ENCODE data around the gene KLF9. TPM values are rescaled to one million over a fixed set of nuclear protein-coding genes. Genes with fewer than 3 reads are reported as not detected.

The KLF9 gene
- total RNA-seq, 2 experiments from 2014 or later, result 23.7 to 24.5 TPM

GRCh38 chr9:70389188-70389587 is 25.3 kb downstream of the KLF9 start:
- intact Hi-C loops (cut with micrococcal nuclease), result no loop called here
- Mint-ChIP-seq H3K36me3 (peaks cover 30% of the 10 kb centered on the region), H3K4me3 (no peak overlapping the region), H3K27me3 (no peaks in the 10 kb centered on the region), H3K9me3 (no peaks in the 10 kb centered on the region), H3K4me1 (ENCODE audit: low read depth) (peaks cover 61% of the 10 kb centered on the region), H3K27ac (no peak overlapping the region)
- no peak for DNase-seq
- POLR2A ChIA-PET, result interaction anchor here (2.5 kb wide), 1 partner anchor 21 kb away, joined by 7 read pairs; no protein-coding TSS in a partner anchor
- CTCF ChIA-PET, result interaction anchor here (0.6 to 2.6 kb wide), 3 partner anchors 49 to 213 kb away, joined by 3 to 12 read pairs (median 5); no protein-coding TSS in a partner anchor

- intact Hi-C loops (cut with micrococcal nuclease), result no loop called here
- CTCF ChIA-PET, result interaction anchor here (2.1 kb wide), 1 partner anchor 215 kb away, joined by 5 read pairs; no protein-coding TSS in a partner anchor
- peaks cover 48% of the 10 kb centered on the region for H3K4me1 Mint-ChIP-seq (ENCODE audit: low read depth)
- H3K9me3 Mint-ChIP-seq, result no peaks in the 10 kb centered on the region
- no peak overlapping the region for H3K4me3 Mint-ChIP-seq
- POLR2A ChIA-PET, result no interaction called here
- H3K27me3 Mint-ChIP-seq, result no peaks in the 10 kb centered on the region
- no peak for DNase-seq
- no peak overlapping the region for H3K27ac Mint-ChIP-seq
- peaks cover 33% of the 10 kb centered on the region for H3K36me3 Mint-ChIP-seq
Measured at GRCh38 chr9:70387663-70388062, 26.8 kb downstream of the KLF9 start.

GRCh38 chr9:70385426-70385825 is 29.0 kb downstream of the KLF9 start:
- peaks cover 32% of the 10 kb centered on the region for H3K36me3 Mint-ChIP-seq
- ChIA-PET POLR2A (no interaction called here), CTCF (interaction anchor here (0.5 kb wide), 1 partner anchor 603 kb away, joined by 3 read pairs; no protein-coding TSS in a partner anchor)
- intact Hi-C loops (cut with micrococcal nuclease), result no loop called here
- no peak overlapping the region for H3K4me3 Mint-ChIP-seq
- no peak for DNase-seq
- H3K27ac Mint-ChIP-seq, result no peak overlapping the region
- no peaks in the 10 kb centered on the region for H3K27me3 Mint-ChIP-seq
- H3K4me1 Mint-ChIP-seq (ENCODE audit: low read depth), result peaks cover 25% of the 10 kb centered on the region
- no peaks in the 10 kb centered on the region for H3K9me3 Mint-ChIP-seq

GRCh38 chr9:70382709-70383605 is 31.5 kb downstream of the KLF9 start:
- no peaks in the 10 kb centered on the region for H3K9me3 Mint-ChIP-seq
- no peak overlapping the region for H3K27ac Mint-ChIP-seq
- H3K27me3 Mint-ChIP-seq, result no peaks in the 10 kb centered on the region
- intact Hi-C loops (cut with micrococcal nuclease), result no loop called here
- ChIA-PET CTCF (no interaction called here), POLR2A (no interaction called here)
- H3K36me3 Mint-ChIP-seq, result peaks cover 28% of the 10 kb centered on the region
- DNase-seq, result no peak
- no peak overlapping the region for H3K4me3 Mint-ChIP-seq
- peaks cover 9% of the 10 kb centered on the region for H3K4me1 Mint-ChIP-seq (ENCODE audit: low read depth)

GRCh38 chr9:70382046-70382708 is 32.3 kb downstream of the KLF9 start:
- intact Hi-C loops (cut with micrococcal nuclease), result no loop called here
- ChIA-PET POLR2A (no interaction called here), CTCF (no interaction called here)
- Mint-ChIP-seq H3K9me3 (no peaks in the 10 kb centered on the region), H3K27me3 (no peaks in the 10 kb centered on the region), H3K27ac (no peak overlapping the region), H3K4me3 (no peak overlapping the region), H3K4me1 (ENCODE audit: low read depth) (peaks cover 2% of the 10 kb centered on the region), H3K36me3 (peaks cover 21% of the 10 kb centered on the region)
- no peak for DNase-seq

- H3K36me3 Mint-ChIP-seq, result no peaks in the 10 kb centered on the region
- no peak for DNase-seq
- no peaks in the 10 kb centered on the region for H3K4me1 Mint-ChIP-seq (ENCODE audit: low read depth)
- ChIA-PET CTCF (no interaction called here), POLR2A (no interaction called here)
- H3K9me3 Mint-ChIP-seq, result no peaks in the 10 kb centered on the region
- H3K4me3 Mint-ChIP-seq, result no peak overlapping the region
- H3K27me3 Mint-ChIP-seq, result no peaks in the 10 kb centered on the region
- intact Hi-C loops (cut with micrococcal nuclease), result no loop called here
- no peak overlapping the region for H3K27ac Mint-ChIP-seq
Measured at GRCh38 chr9:70374962-70375618, 39.4 kb downstream of the KLF9 start.

GRCh38 chr9:70367305-70367930 is 47.0 kb downstream of the KLF9 start:
- Mint-ChIP-seq H3K27ac (no peak overlapping the region), H3K9me3 (no peaks in the 10 kb centered on the region), H3K36me3 (peaks cover 11% of the 10 kb centered on the region), H3K27me3 (no peaks in the 10 kb centered on the region), H3K4me3 (no peak overlapping the region), H3K4me1 (ENCODE audit: low read depth) (no peaks in the 10 kb centered on the region)
- POLR2A ChIA-PET, result no interaction called here
- intact Hi-C loops (cut with micrococcal nuclease), result no loop called here
- CTCF ChIA-PET, result interaction anchor here (2.5 kb wide), 1 partner anchor 15 kb away, joined by 5 read pairs; no protein-coding TSS in a partner anchor
- no peak for DNase-seq

- Mint-ChIP-seq H3K27me3 (no peaks in the 10 kb centered on the region), H3K4me1 (ENCODE audit: low read depth) (no peaks in the 10 kb centered on the region), H3K27ac (no peak overlapping the region), H3K4me3 (no peak overlapping the region), H3K9me3 (no peaks in the 10 kb centered on the region), H3K36me3 (peaks cover 11% of the 10 kb centered on the region)
- ChIA-PET CTCF (interaction anchor here (0.6 to 1.3 kb wide), 2 partner anchors 106 to 239 kb away, joined by 3 read pairs; no protein-coding TSS in a partner anchor), POLR2A (no interaction called here)
- DNase-seq, result no peak
- intact Hi-C loops (cut with micrococcal nuclease), result no loop called here
Measured at GRCh38 chr9:70363760-70364159, 50.7 kb downstream of the KLF9 start.

GRCh38 chr9:70362952-70363351 is 51.5 kb downstream of the KLF9 start:
- CTCF ChIA-PET, result interaction anchor here (0.7 kb wide), 1 partner anchor 239 kb away, joined by 3 read pairs; no protein-coding TSS in a partner anchor

GRCh38 chr9:70355801-70356200 is 58.7 kb downstream of the KLF9 start:
- intact Hi-C loops (cut with micrococcal nuclease), result no loop called here
- no peaks in the 10 kb centered on the region for H3K4me1 Mint-ChIP-seq (ENCODE audit: low read depth)
- H3K27ac Mint-ChIP-seq, result no peak overlapping the region
- H3K27me3 Mint-ChIP-seq, result no peaks in the 10 kb centered on the region
- H3K9me3 Mint-ChIP-seq, result no peaks in the 10 kb centered on the region
- ChIA-PET POLR2A (no interaction called here), CTCF (interaction anchor here (1.2 to 1.8 kb wide), 2 partner anchors 247 to 273 kb away, joined by 3 to 9 read pairs; no protein-coding TSS in a partner anchor)
- H3K36me3 Mint-ChIP-seq, result peaks cover 9% of the 10 kb centered on the region
- no peak overlapping the region for H3K4me3 Mint-ChIP-seq
- DNase-seq, result no peak

More at GRCh38 chr9:70362952-70363351, 51.5 kb downstream of the KLF9 start:
- H3K27me3 Mint-ChIP-seq, result no peaks in the 10 kb centered on the region
- intact Hi-C loops (cut with micrococcal nuclease), result no loop called here
- H3K36me3 Mint-ChIP-seq, result peaks cover 11% of the 10 kb centered on the region
- no peaks in the 10 kb centered on the region for H3K9me3 Mint-ChIP-seq
- no peaks in the 10 kb centered on the region for H3K4me1 Mint-ChIP-seq (ENCODE audit: low read depth)
- H3K4me3 Mint-ChIP-seq, result no peak overlapping the region
- POLR2A ChIA-PET, result no interaction called here
- DNase-seq, result no peak
- no peak overlapping the region for H3K27ac Mint-ChIP-seq

- Mint-ChIP-seq H3K36me3 (peaks cover 15% of the 10 kb centered on the region), H3K9me3 (no peaks in the 10 kb centered on the region), H3K27me3 (no peaks in the 10 kb centered on the region), H3K4me1 (ENCODE audit: low read depth) (no peaks in the 10 kb centered on the region), H3K27ac (no peak overlapping the region), H3K4me3 (no peak overlapping the region)
- ChIA-PET CTCF (interaction anchor here (0.9 to 2.8 kb wide), 4 partner anchors 14 to 249 kb away, joined by 3 to 13 read pairs (median 5); no protein-coding TSS in a partner anchor), POLR2A (no interaction called here)
- intact Hi-C loops (cut with micrococcal nuclease), result loop anchor here (1.0 to 2.0 kb wide), 2 partner anchors 46 to 249 kb away; no protein-coding TSS in a partner anchor
- no peak for DNase-seq
Measured at GRCh38 chr9:70352802-70353201, 61.7 kb downstream of the KLF9 start.

Measured in activated CD4-positive, alpha-beta memory T cell treated with anti-CD3 and anti-CD28 coated beads for 36 hours (primary cell).